Ovary (tissue), 9 donors: ENCODE measurements around the gene FSTL1. TPM values are rescaled to one million over a fixed set of nuclear protein-coding genes. Genes with fewer than 3 reads are reported as not detected.

Experiments
- DNase-seq, 5 donors: peaks; one replicate each; pipeline ENCODE4 v3.0.0-alpha.2; 2019 to 2020
- H3K27ac ChIP-seq, 2 donors: fragments of 200-600 bp; one replicate each; pipeline versions ENCODE4 v1.5.1 to v1.8.0; 2019 to 2022
- H3K27me3 ChIP-seq: fragments of 200-600 bp; one replicate; pipeline ENCODE4 v1.8.0; 2022
- H3K36me3 ChIP-seq: fragments of 200-600 bp; sonication (generic); one replicate; pipeline ENCODE4 v1.5.1; 2019
- H3K4me1 ChIP-seq: one replicate; pipeline ENCODE4 v1.8.1; 2013; ENCODE audit warnings: mild to moderate bottlenecking, moderate library complexity; ENCODE audit not compliant: insufficient read depth
- H3K4me3 ChIP-seq: fragments of 200-600 bp; sonication (generic); one replicate; pipeline ENCODE4 v1.5.1; 2017
- H3K9me3 ChIP-seq, 2 donors: fragments of 200-600 bp in 1 of 2; sonication (generic) in 1 of 2; one replicate each; pipeline versions ENCODE4 v1.5.1 to v1.8.1; 2013 to 2019; ENCODE audit warnings: mild to moderate bottlenecking in 1 of 2, moderate library complexity in 1 of 2
- EP300 ChIP-seq: sonication (generic); formaldehyde crosslinking; IDR thresholded peaks from one replicate; pipeline ENCODE4 v1.6.1; 2017; ENCODE audit warnings: antibody characterized with exemption
- POLR2A ChIP-seq: fragments of 450-650 bp; IDR thresholded peaks from one replicate; pipeline ENCODE4 v1.6.1; 2017; ENCODE audit warnings: antibody characterized with exemption, mild to moderate bottlenecking, moderate library complexity
- WGBS, 3 donors: extraction: QIAGEN DNeasy Blood & Tissue Kit in 1 of 3; methylation state at CpG; one replicate each; pipeline versions ENCODE4 v1.1.5 to v1.1.7; 2013 to 2017; 5-methylcytosine and 5-hydroxymethylcytosine counted together
- intact Hi-C, 4 donors: fragments of 100-400 bp; cut with DNase I; formaldehyde crosslinking; loops; one replicate each; pipeline versions ENCODE4 v1.11.0 to v1.15.1; 2022 to 2023
- polyA plus RNA-seq, 2 donors: library from polyadenylated mRNA; stranded (reverse); fragments of 200-250 nt in 1 of 2; fragments of 350-450 nt in 1 of 2; fragmentation: Illumina TruSeq in 1 of 2; extraction: RNeasy Lipid Tissue Mini Kit (QIAGEN cat#74804) in 1 of 2; gene quantifications; one replicate each; pipeline ENCODE4 v1.2.3, GENCODE V29; 2013 to 2014
- total RNA-seq, 7 donors: library from RNA; depleted of rRNA in 2 of 7; stranded (reverse); fragments of >200 nt in 2 of 7; fragmentation: NEBNext Ultra II Directional in 3 of 7; extraction: Animal tissue kit (Norgen Biotek cat#: 25700) in 3 of 7; gene quantifications; one replicate each; pipeline versions ENCODE4 v1.1.0 to v1.2.4, GENCODE V29; 2016 to 2023
- TF ChIP-seq, protein P1 (sequence below), 3 donors: fragments of 450-650 bp in 2 of 3; fragments of 200-600 bp in 1 of 3; IDR thresholded peaks; one replicate each; pipeline versions ENCODE4 v1.5.1 to v1.8.0; 2016 to 2022; ENCODE audit warnings: antibody characterized with exemption in 3 of 3, mild to moderate bottlenecking in 1 of 3
- donor health status: DM: no; HTN: no; CAD: no; lungs with moderate emphysema.
- donor health status: DM: no; HTN: no; CAD: no.
- donor health status: Bipolar disorder and iron deficiency.
- donor health status: DM: yes; HTN: yes; CAD: no.
- donor health status: DM: no; HTN: no; CAD: no.
- donor health status: DM: yes; HTN: yes; CAD: no.

The FSTL1 gene
- total and polyA plus RNA-seq, 9 donors = 98.0 to 357 (median 204) TPM

- Histone ChIP-seq H3K36me3 (no peaks in the 10 kb centered on the region), H3K4me3 (no peak overlapping the region), H3K4me1 (no peaks in the 10 kb centered on the region), H3K27me3 (no peaks in the 10 kb centered on the region), H3K27ac (no peak overlapping the region), H3K9me3 (no peaks in the 10 kb centered on the region)
- 71 to 76% (median 75%) methylated on average over 3 of the region's 3 CpGs for WGBS, 3 donors
- TF ChIP-seq, protein P1, sequence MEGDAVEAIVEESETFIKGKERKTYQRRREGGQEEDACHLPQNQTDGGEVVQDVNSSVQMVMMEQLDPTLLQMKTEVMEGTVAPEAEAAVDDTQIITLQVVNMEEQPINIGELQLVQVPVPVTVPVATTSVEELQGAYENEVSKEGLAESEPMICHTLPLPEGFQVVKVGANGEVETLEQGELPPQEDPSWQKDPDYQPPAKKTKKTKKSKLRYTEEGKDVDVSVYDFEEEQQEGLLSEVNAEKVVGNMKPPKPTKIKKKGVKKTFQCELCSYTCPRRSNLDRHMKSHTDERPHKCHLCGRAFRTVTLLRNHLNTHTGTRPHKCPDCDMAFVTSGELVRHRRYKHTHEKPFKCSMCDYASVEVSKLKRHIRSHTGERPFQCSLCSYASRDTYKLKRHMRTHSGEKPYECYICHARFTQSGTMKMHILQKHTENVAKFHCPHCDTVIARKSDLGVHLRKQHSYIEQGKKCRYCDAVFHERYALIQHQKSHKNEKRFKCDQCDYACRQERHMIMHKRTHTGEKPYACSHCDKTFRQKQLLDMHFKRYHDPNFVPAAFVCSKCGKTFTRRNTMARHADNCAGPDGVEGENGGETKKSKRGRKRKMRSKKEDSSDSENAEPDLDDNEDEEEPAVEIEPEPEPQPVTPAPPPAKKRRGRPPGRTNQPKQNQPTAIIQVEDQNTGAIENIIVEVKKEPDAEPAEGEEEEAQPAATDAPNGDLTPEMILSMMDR (IDR thresholded peaks at IDR 0.05) = no peak
- TF ChIP-seq EP300 (no peak), POLR2A (no peak)
- intact Hi-C loops = no loop called here
- DNase-seq = no peak
Measured at GRCh38 chr3:120404876-120405275, 45.9 kb downstream of the FSTL1 start.

GRCh38 chr3:120402257-120402656 is 48.5 kb downstream of the FSTL1 start:
- Histone ChIP-seq H3K27ac (no peak overlapping the region), H3K9me3 (no peaks in the 10 kb centered on the region), H3K4me3 (no peak overlapping the region), H3K4me1 (no peaks in the 10 kb centered on the region), H3K36me3 (no peaks in the 10 kb centered on the region), H3K27me3 (no peaks in the 10 kb centered on the region)
- TF ChIP-seq, protein P1 (IDR thresholded peaks at IDR 0.05) = no peak
- no peak for TF ChIP-seq EP300
- no peak for TF ChIP-seq POLR2A
- no peak for DNase-seq
- intact Hi-C loops = no loop called here

- no peak for DNase-seq
- Histone ChIP-seq H3K27ac (no peak overlapping the region), H3K36me3 (no peaks in the 10 kb centered on the region), H3K4me1 (no peaks in the 10 kb centered on the region), H3K27me3 (no peaks in the 10 kb centered on the region), H3K9me3 (no peaks in the 10 kb centered on the region), H3K4me3 (no peak overlapping the region)
- TF ChIP-seq POLR2A = no peak
- TF ChIP-seq, protein P1 (IDR thresholded peaks at IDR 0.05) = no peak
- no peak for TF ChIP-seq EP300
- intact Hi-C loops = no loop called here
- WGBS, 3 donors = 88 to 97% (median 94%) methylated on average over 2 of the region's 2 CpGs
Measured at GRCh38 chr3:120399372-120399771, 51.4 kb downstream of the FSTL1 start.

DNA sequence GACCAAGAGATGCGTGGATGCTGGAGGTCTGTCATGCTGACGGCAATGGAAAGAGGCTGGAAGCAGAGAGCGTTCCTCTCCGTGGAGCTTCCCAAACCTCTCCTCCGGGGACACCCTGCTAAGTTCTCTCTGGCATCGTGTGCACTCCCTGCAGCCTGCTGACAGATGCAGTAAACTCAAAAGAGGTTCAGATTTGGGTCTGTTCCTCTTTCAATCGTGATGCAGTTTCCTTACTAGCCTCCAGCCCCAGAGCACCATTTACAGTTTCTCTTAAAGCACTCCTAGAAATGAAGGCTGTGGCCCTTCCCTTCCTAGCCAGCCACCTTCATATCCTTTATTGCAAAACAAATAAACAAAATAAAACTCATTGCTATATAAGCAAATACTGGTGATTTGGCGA is 54.3 kb downstream of the FSTL1 start:
- Histone ChIP-seq H3K27ac (no peak overlapping the region), H3K4me3 (no peak overlapping the region), H3K27me3 (no peaks in the 10 kb centered on the region), H3K4me1 (no peaks in the 10 kb centered on the region), H3K9me3 (no peaks in the 10 kb centered on the region), H3K36me3 (no peaks in the 10 kb centered on the region)
- TF ChIP-seq EP300 = no peak
- no peak for TF ChIP-seq POLR2A
- TF ChIP-seq, protein P1 (IDR thresholded peaks at IDR 0.05) = no peak
- DNase-seq = no peak
- 89 to 92% (median 91%) methylated on average over 8 of the region's 8 CpGs for WGBS, 3 donors
- intact Hi-C loops = no loop called here

DNA sequence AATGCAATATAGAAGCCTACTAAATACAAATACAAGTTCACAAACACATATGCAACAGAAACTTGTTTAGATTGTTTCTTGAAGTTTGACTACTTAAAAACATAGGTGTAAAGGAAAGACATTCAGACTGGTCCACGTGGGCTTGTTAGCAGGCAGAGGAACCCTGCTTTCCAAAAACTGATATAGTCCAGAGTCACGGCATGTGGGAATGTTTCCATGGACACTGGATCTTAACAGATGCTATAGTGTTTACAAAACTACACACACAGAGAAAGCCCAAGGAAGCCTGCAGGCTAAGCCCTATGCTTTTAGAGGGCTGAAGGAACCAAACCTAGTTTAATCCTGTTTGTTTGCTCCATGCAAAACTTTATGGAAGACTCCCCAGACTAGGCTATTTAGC is 56.4 kb downstream of the FSTL1 start:
- Histone ChIP-seq H3K9me3 (no peaks in the 10 kb centered on the region), H3K27ac (no peak overlapping the region), H3K36me3 (no peaks in the 10 kb centered on the region), H3K27me3 (no peaks in the 10 kb centered on the region), H3K4me3 (no peak overlapping the region), H3K4me1 (no peaks in the 10 kb centered on the region)
- TF ChIP-seq POLR2A = no peak
- TF ChIP-seq, protein P1 (IDR thresholded peaks at IDR 0.05) = no peak
- TF ChIP-seq EP300 = no peak
- intact Hi-C loops = no loop called here
- WGBS, 3 donors = 73 to 79% (median 73%) methylated on average over 2 of the region's 2 CpGs
- DNase-seq = no peak
